ENCODE results near the gene KDM4B. TPM values are rescaled to one million over a fixed set of nuclear protein-coding genes. Genes with fewer than 3 reads are reported as not detected.

KDM4B gene
- total and polyA plus RNA-seq, 4 donors: 3.2 to 19.7 (median 12.9) TPM

GRCh38 chr19:4991538-4991937 is 22.6 kb downstream of the KDM4B start (continued):
- TF ChIP-seq ZBTB33 (IDR thresholded peaks at IDR 0.05): no peak
- TF ChIP-seq FOXA2 (IDR thresholded peaks at IDR 0.05): peak; percentile 27
- TF ChIP-seq EGR1 (IDR thresholded peaks at IDR 0.05; ENCODE audit: low read depth in 2 of 2): no peak
- TF ChIP-seq NR2F2 (IDR thresholded peaks at IDR 0.05): no peak
- TF ChIP-seq CTCF (IDR thresholded peaks at IDR 0.05; ENCODE audit: low read depth, low read length, missing input control): no peak

- 50% methylated on average over 13 of the region's 13 CpGs for WGBS
- H3K4me1 ChIP-seq (ENCODE audit: control insufficient read depth in 4 of 4, insufficient read depth in 4 of 4, low read length in 3 of 4): peaks cover 7 to 17% (median 12%) of the 10 kb centered on the region in 4 donors
- H3K27ac ChIP-seq (ENCODE audit: low read depth in 1 of 2, low read length in 2 of 2): peak overlapping the region in 1 of 2 donors; percentile 19
- no peak for DNase-seq (ENCODE audit: low spot score)
- no peak overlapping the region for H3K4me3 ChIP-seq (ENCODE audit: low read depth in 1 of 3, low read length in 3 of 3)
- peaks cover 0 to 3% (median under 1%) of the 10 kb centered on the region in 4 donors for H3K36me3 ChIP-seq (ENCODE audit: control insufficient read depth in 4 of 4, insufficient read depth in 3 of 4, low read depth in 1 of 4, low read length in 3 of 4)
- no peaks in the 10 kb centered on the region for H3K27me3 ChIP-seq (ENCODE audit: control insufficient read depth in 4 of 4, insufficient read depth in 4 of 4, low read length in 3 of 4)
- H3K9me3 ChIP-seq (ENCODE audit: control insufficient read depth in 4 of 4, low read length in 3 of 4): no peaks in the 10 kb centered on the region
- TF ChIP-seq RAD21 (IDR thresholded peaks at IDR 0.05) (no peak), NR2F2 (IDR thresholded peaks at IDR 0.05) (no peak), MAX (IDR thresholded peaks at IDR 0.05) (no peak), JUND (IDR thresholded peaks at IDR 0.05) (no peak), ZBTB33 (IDR thresholded peaks at IDR 0.05) (no peak), YY1 (IDR thresholded peaks at IDR 0.05) (no peak), EGR1 (IDR thresholded peaks at IDR 0.05; ENCODE audit: low read depth in 2 of 2) (no peak), GABPA (IDR thresholded peaks at IDR 0.05 in 1 of 2, conservative IDR thresholded peaks at IDR 0.05 in 1 of 2) (no peak), FOXA2 (IDR thresholded peaks at IDR 0.05) (no peak), HNF4G (IDR thresholded peaks at IDR 0.05) (no peak), CTCF (IDR thresholded peaks at IDR 0.05; ENCODE audit: low read depth, low read length, missing input control) (no peak), RXRA (IDR thresholded peaks at IDR 0.05) (no peak), TAF1 (conservative IDR thresholded peaks at IDR 0.05) (no peak), REST (IDR thresholded peaks at IDR 0.05) (no peak), FOXA1 (IDR thresholded peaks at IDR 0.05) (no peak)
- H3K9ac ChIP-seq (ENCODE audit: low read depth in 1 of 2, low read length in 2 of 2): no peak overlapping the region
Observed at GRCh38 chr19:4991996-4992698, 23.2 kb downstream of the KDM4B start.
